ENCODE results near the gene SLC24A1.

SLC24A1 gene

GRCh38 chr15:65641768-65642475 lies 20.2 kb downstream of the SLC24A1 start:
- H3K4me3 ChIP-seq (ENCODE audit: low read depth, low read length) = no peak overlapping the region
- no peak for DNase-seq (ENCODE audit: low read depth)
- no peak for TF ChIP-seq CTCF (IDR thresholded peaks at IDR 0.05; ENCODE audit: control insufficient read depth, extremely low read depth, insufficient read depth)

GRCh38 chr15:65642594-65642993 lies 20.9 kb downstream of the SLC24A1 start:
- H3K4me3 ChIP-seq (ENCODE audit: low read depth, low read length) = no peak overlapping the region
- DNase-seq (ENCODE audit: low read depth) = no peak
- TF ChIP-seq CTCF (IDR thresholded peaks at IDR 0.05; ENCODE audit: control insufficient read depth, extremely low read depth, insufficient read depth) = no peak

GRCh38 chr15:65644282-65644681 lies 22.5 kb downstream of the SLC24A1 start:
- H3K4me3 ChIP-seq (ENCODE audit: low read depth, low read length) = no peak overlapping the region
- DNase-seq (ENCODE audit: low read depth) = no peak
- no peak for TF ChIP-seq CTCF (IDR thresholded peaks at IDR 0.05; ENCODE audit: control insufficient read depth, extremely low read depth, insufficient read depth)

- H3K4me3 ChIP-seq (ENCODE audit: low read depth, low read length) = no peak overlapping the region
- no peak for TF ChIP-seq CTCF (IDR thresholded peaks at IDR 0.05; ENCODE audit: control insufficient read depth, extremely low read depth, insufficient read depth)
- DNase-seq (ENCODE audit: low read depth) = no peak
These were observed 23.7 kb downstream of the SLC24A1 start for GRCh38 chr15:65645392-65645791.

GRCh38 chr15:65646486-65646885 lies 24.7 kb downstream of the SLC24A1 start:
- DNase-seq (ENCODE audit: low read depth) = no peak

GRCh38 chr15:65650312-65651041 lies 28.7 kb downstream of the SLC24A1 start:
- no peak overlapping the region for H3K4me3 ChIP-seq (ENCODE audit: low read depth, low read length)
- no peak for DNase-seq (ENCODE audit: low read depth)
- no peak for TF ChIP-seq CTCF (IDR thresholded peaks at IDR 0.05; ENCODE audit: control insufficient read depth, extremely low read depth, insufficient read depth)

More at GRCh38 chr15:65646486-65646885, 24.7 kb downstream of the SLC24A1 start:
- no peak for TF ChIP-seq CTCF (IDR thresholded peaks at IDR 0.05; ENCODE audit: control insufficient read depth, extremely low read depth, insufficient read depth)
- H3K4me3 ChIP-seq (ENCODE audit: low read depth, low read length) = no peak overlapping the region
